Neural cell (in vitro differentiated cells): ENCODE results near the gene ETV6. TPM values are rescaled to one million over a fixed set of nuclear protein-coding genes. Genes with fewer than 3 reads are reported as not detected.

Experiments
- H2AFZ ChIP-seq: fragments of 200-600, 300-800 bp; sonication (generic), shearing (Covaris generic); 2 replicates; pipeline ENCODE4 v1.6.0; 2014; ENCODE audit warnings: low read depth, mild to moderate bottlenecking, antibody characterized with exemption, low read length, moderate library complexity
- H3F3A ChIP-seq: fragments of 200-600 bp; shearing (Covaris generic); 2 replicates; pipeline ENCODE4 v1.6.1; 2016; ENCODE audit warnings: mild to moderate bottlenecking, moderate library complexity, mixed read lengths, antibody characterized with exemption, low read length; ENCODE audit not compliant: insufficient read depth, poor library complexity, severe bottlenecking
- H3K27ac ChIP-seq: fragments of 200-600, 300-800 bp; sonication (generic), shearing (Covaris generic); 2 replicates; pipeline ENCODE4 v1.5.1; 2014; ENCODE audit warnings: mild to moderate bottlenecking, low read length, moderate library complexity
- H3K27me3 ChIP-seq: fragments of 300-800, 200-600 bp; sonication (generic), shearing (Covaris generic); 2 replicates; pipeline ENCODE4 v1.6.0; 2014; ENCODE audit warnings: mild to moderate bottlenecking, low read depth, low read length, moderate library complexity; ENCODE audit not compliant: insufficient read depth
- H3K36me3 ChIP-seq: fragments of 300-800, 200-600 bp; sonication (generic), shearing (Covaris generic); 2 replicates; pipeline ENCODE4 v1.5.1; 2014; ENCODE audit warnings: mild to moderate bottlenecking, antibody characterized with exemption, low read length, moderate library complexity; ENCODE audit not compliant: insufficient read depth
- H3K4me2 ChIP-seq: fragments of 300-800, 200-600 bp; sonication (generic), shearing (Covaris generic); 2 replicates; pipeline ENCODE4 v1.6.0; 2014; ENCODE audit warnings: mild to moderate bottlenecking, low read length
- H3K4me3 ChIP-seq: fragments of 300-800, 200-600 bp; sonication (generic), shearing (Covaris generic); 2 replicates; pipeline ENCODE4 v1.5.1; 2014; ENCODE audit warnings: mild to moderate bottlenecking, low read length, moderate library complexity
- H3K79me2 ChIP-seq: fragments of 200-600 bp; shearing (Covaris generic); replicated peaks from 2 replicates; pipeline ENCODE4 v1.6.0; 2014; ENCODE audit warnings: mild to moderate bottlenecking, low read length, moderate library complexity; ENCODE audit not compliant: insufficient read depth
- H3K9ac ChIP-seq: fragments of 300-800, 200-600 bp; sonication (generic), shearing (Covaris generic); 2 replicates; pipeline ENCODE4 v1.6.1; 2016; ENCODE audit warnings: mild to moderate bottlenecking, low read length, mixed read lengths
- H3K9me2 ChIP-seq: fragments of 200-600 bp; shearing (Covaris generic); 2 replicates; pipeline ENCODE4 v1.6.1; 2016; ENCODE audit warnings: mild to moderate bottlenecking, low read length, mixed read lengths; ENCODE audit not compliant: insufficient read depth
- H3K9me3 ChIP-seq: fragments of 200-600, 300-800 bp; sonication (generic), shearing (Covaris generic); 2 replicates; pipeline ENCODE4 v1.6.1; 2016; ENCODE audit warnings: mild to moderate bottlenecking, mixed run types, low read length, moderate library complexity, mixed read lengths
- H4K20me1 ChIP-seq: fragments of 200-600 bp; shearing (Covaris generic); 2 replicates; pipeline ENCODE4 v1.6.1; 2016; ENCODE audit warnings: mild to moderate bottlenecking, mixed run types; ENCODE audit not compliant: insufficient read depth
- CTCF ChIP-seq: fragments of 450-650 bp; IDR thresholded peaks from 2 replicates; pipeline ENCODE4 v1.5.1; 2014; ENCODE audit warnings: antibody characterized with exemption, mild to moderate bottlenecking, moderate library complexity; ENCODE audit not compliant: poor library complexity, severe bottlenecking
- EP300 ChIP-seq: fragments of 450-650 bp; conservative IDR thresholded peaks from 2 replicates; pipeline ENCODE4 v1.6.1; 2014; ENCODE audit warnings: antibody characterized with exemption, mild to moderate bottlenecking, moderate library complexity; ENCODE audit not compliant: poor library complexity, severe bottlenecking
- EZH2 ChIP-seq: fragments of 200-600, 300-800 bp; shearing (Covaris generic), sonication (generic); IDR thresholded peaks from 2 replicates; pipeline ENCODE4 v1.6.1; 2014; ENCODE audit warnings: antibody characterized with exemption, low read length, borderline replicate concordance, mild to moderate bottlenecking; ENCODE audit not compliant: insufficient read depth, poor library complexity, severe bottlenecking
- MXI1 ChIP-seq: fragments of 450-650 bp; conservative IDR thresholded peaks from 2 replicates; pipeline ENCODE4 v1.6.1; 2014; ENCODE audit warnings: antibody characterized with exemption, mild to moderate bottlenecking; ENCODE audit not compliant: poor library complexity, severe bottlenecking
- POLR2AphosphoS5 ChIP-seq: IDR thresholded peaks from 2 replicates; pipeline ENCODE4 v1.6.1; 2012
- RAD21 ChIP-seq: fragments of 450-650 bp; conservative IDR thresholded peaks from 2 replicates; pipeline ENCODE4 v1.6.1; 2014; ENCODE audit warnings: antibody characterized with exemption, mild to moderate bottlenecking, moderate library complexity
- REST ChIP-seq: IDR thresholded peaks from 2 replicates; pipeline ENCODE4 v1.6.1; 2012; ENCODE audit warnings: borderline replicate concordance
- SMC3 ChIP-seq: fragments of 450-650 bp; conservative IDR thresholded peaks from 2 replicates; pipeline ENCODE4 v1.6.1; 2014; ENCODE audit warnings: antibody characterized with exemption, mild to moderate bottlenecking, moderate library complexity; ENCODE audit not compliant: poor library complexity
- TAF1 ChIP-seq: IDR thresholded peaks from 2 replicates; pipeline ENCODE4 v1.6.1; 2012; ENCODE audit warnings: low read depth
- polyA plus RNA-seq: library from polyadenylated mRNA; depleted of rRNA; stranded (reverse); fragments of >200 nt; gene quantifications from 2 replicates; pipeline ENCODE4 v1.2.3, GENCODE V29; 2014

ETV6 gene
- polyA plus RNA-seq, 1 donor from 2014 or later = 1.6 TPM

- Histone ChIP-seq H3K27ac (no peak overlapping the region), H2AFZ (no peak overlapping the region), H3K4me3 (no peak overlapping the region), H3K79me2 (no peaks in the 10 kb centered on the region), H3K4me2 (no peak overlapping the region), H3K9me2 (no peaks in the 10 kb centered on the region), H3K9me3 (no peaks in the 10 kb centered on the region), H3F3A (peaks cover 2% of the 10 kb centered on the region), H3K9ac (no peak overlapping the region), H3K36me3 (no peaks in the 10 kb centered on the region), H4K20me1 (no peaks in the 10 kb centered on the region), H3K27me3 (no peaks in the 10 kb centered on the region)
- TF ChIP-seq CTCF (no peak), EP300 (no peak), MXI1 (no peak)
Measured at GRCh38 chr12:11896417-11896929, 247.0 kb downstream of the ETV6 start.

- Histone ChIP-seq H3K9me3 (no peaks in the 10 kb centered on the region), H3K27ac (no peak overlapping the region), H3K4me2 (no peak overlapping the region), H3K4me3 (no peak overlapping the region), H3K36me3 (no peaks in the 10 kb centered on the region), H3K27me3 (no peaks in the 10 kb centered on the region), H3F3A (peaks cover 2% of the 10 kb centered on the region), H3K79me2 (no peaks in the 10 kb centered on the region), H3K9ac (no peak overlapping the region), H2AFZ (no peak overlapping the region), H4K20me1 (no peaks in the 10 kb centered on the region), H3K9me2 (no peaks in the 10 kb centered on the region)
- no peak for TF ChIP-seq CTCF
- TF ChIP-seq TAF1 = no peak
- no peak for TF ChIP-seq REST
- TF ChIP-seq EP300 = no peak
- no peak for TF ChIP-seq MXI1
- no peak for TF ChIP-seq EZH2
- TF ChIP-seq POLR2AphosphoS5 = no peak
- no peak for TF ChIP-seq RAD21
- no peak for TF ChIP-seq SMC3
Measured at GRCh38 chr12:11897923-11898322, 248.4 kb downstream of the ETV6 start.
